Measurements from ENCODE around the gene REPS2. TPM values are rescaled to one million over a fixed set of nuclear protein-coding genes. Genes with fewer than 3 reads are reported as not detected.

Gene REPS2
- total and polyA plus RNA-seq, 9 of the 15 experiments (the other 6 are each of a cell fraction or from before 2014, with no cell fraction given), result 0.01 to 0.07 (median 0.01) TPM; not detected in 3

GRCh38 chrX:17104433-17104832, 158.0 kb downstream of the REPS2 start (continued):
- TF ChIP-seq ZSCAN32 (CRISPR knock-in tag; IDR thresholded peaks at IDR 0.05) (no peak), PPARD (CRISPR knock-in tag; IDR thresholded peaks at IDR 0.05) (no peak)

GRCh38 chrX:17120816-17121215, 174.4 kb downstream of the REPS2 start:
- no peak overlapping the region for H3K4me2 ChIP-seq (ENCODE audit: insufficient read depth, low read length)
- WGBS (ENCODE audit: insufficient coverage, low coverage, missing lambda C conversion rate), result 0% methylated on average over 4 of the region's 6 CpGs
- POLR2A ChIA-PET, result no interaction called here
- CTCF ChIA-PET (ENCODE audit: low intra/inter-chr PET ratio), result no interaction called here
- no peaks in the 10 kb centered on the region for H3K27me3 ChIP-seq (ENCODE audit: control insufficient read depth in 2 of 2, insufficient read depth in 2 of 2, low read length in 2 of 2)
- H3K36me3 ChIP-seq (ENCODE audit: control insufficient read depth, insufficient read depth, low read length), result no peaks in the 10 kb centered on the region
- DNase-seq (ENCODE audit: extremely low read depth in 1 of 4, low spot score in 3 of 4) (no peak), FAIRE-seq (no peak), ATAC-seq (no peak)
- BruUV-seq (replicated peaks), result no TSS peak
- in situ Hi-C loops (cut with MboI) (no loop called here), intact Hi-C loops (cut with micrococcal nuclease) (loop anchor here (5.0 to 10.0 kb wide), 2 partner anchors 471 to 574 kb away; no protein-coding TSS in a partner anchor)
- H3K79me2 ChIP-seq (ENCODE audit: control insufficient read depth, insufficient read depth, low read length), result no peaks in the 10 kb centered on the region
- no peaks in the 10 kb centered on the region for H4K20me1 ChIP-seq (replicated peaks; ENCODE audit: control insufficient read depth, insufficient read depth, low read length)
- no peaks in the 10 kb centered on the region for H3K4me1 ChIP-seq (replicated peaks in 1 of 2; ENCODE audit: control insufficient read depth in 2 of 2, insufficient read depth in 2 of 2, low read length in 2 of 2)
- H3K9me3 ChIP-seq (replicated peaks; ENCODE audit: control insufficient read depth, insufficient read depth, low read depth, low read length), result no peaks in the 10 kb centered on the region
- H3K4me3 ChIP-seq, result no peak overlapping the region
- H3K9me1 ChIP-seq (ENCODE audit: control insufficient read depth, insufficient read depth, low read length), result no peaks in the 10 kb centered on the region
- no peak overlapping the region for H3K27ac ChIP-seq (ENCODE audit: extremely low read depth, low read depth, low read length)
- no peak overlapping the region for H3K9ac ChIP-seq (ENCODE audit: insufficient read depth in 1 of 2, low read depth in 2 of 2, low read length in 2 of 2)
- no peak overlapping the region for H2AFZ ChIP-seq (ENCODE audit: low read depth, low read length)
- no peak for TF ChIP-seq HOXB6 (CRISPR knock-in tag; IDR thresholded peaks at IDR 0.05; ENCODE audit: borderline replicate concordance)
- no peak for TF ChIP-seq ZNF766 (CRISPR knock-in tag; conservative IDR thresholded peaks at IDR 0.05)
- TF ChIP-seq, protein P1, sequence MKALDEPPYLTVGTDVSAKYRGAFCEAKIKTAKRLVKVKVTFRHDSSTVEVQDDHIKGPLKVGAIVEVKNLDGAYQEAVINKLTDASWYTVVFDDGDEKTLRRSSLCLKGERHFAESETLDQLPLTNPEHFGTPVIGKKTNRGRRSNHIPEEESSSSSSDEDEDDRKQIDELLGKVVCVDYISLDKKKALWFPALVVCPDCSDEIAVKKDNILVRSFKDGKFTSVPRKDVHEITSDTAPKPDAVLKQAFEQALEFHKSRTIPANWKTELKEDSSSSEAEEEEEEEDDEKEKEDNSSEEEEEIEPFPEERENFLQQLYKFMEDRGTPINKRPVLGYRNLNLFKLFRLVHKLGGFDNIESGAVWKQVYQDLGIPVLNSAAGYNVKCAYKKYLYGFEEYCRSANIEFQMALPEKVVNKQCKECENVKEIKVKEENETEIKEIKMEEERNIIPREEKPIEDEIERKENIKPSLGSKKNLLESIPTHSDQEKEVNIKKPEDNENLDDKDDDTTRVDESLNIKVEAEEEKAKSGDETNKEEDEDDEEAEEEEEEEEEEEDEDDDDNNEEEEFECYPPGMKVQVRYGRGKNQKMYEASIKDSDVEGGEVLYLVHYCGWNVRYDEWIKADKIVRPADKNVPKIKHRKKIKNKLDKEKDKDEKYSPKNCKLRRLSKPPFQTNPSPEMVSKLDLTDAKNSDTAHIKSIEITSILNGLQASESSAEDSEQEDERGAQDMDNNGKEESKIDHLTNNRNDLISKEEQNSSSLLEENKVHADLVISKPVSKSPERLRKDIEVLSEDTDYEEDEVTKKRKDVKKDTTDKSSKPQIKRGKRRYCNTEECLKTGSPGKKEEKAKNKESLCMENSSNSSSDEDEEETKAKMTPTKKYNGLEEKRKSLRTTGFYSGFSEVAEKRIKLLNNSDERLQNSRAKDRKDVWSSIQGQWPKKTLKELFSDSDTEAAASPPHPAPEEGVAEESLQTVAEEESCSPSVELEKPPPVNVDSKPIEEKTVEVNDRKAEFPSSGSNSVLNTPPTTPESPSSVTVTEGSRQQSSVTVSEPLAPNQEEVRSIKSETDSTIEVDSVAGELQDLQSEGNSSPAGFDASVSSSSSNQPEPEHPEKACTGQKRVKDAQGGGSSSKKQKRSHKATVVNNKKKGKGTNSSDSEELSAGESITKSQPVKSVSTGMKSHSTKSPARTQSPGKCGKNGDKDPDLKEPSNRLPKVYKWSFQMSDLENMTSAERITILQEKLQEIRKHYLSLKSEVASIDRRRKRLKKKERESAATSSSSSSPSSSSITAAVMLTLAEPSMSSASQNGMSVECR (CRISPR knock-in tag; IDR thresholded peaks at IDR 0.05), result no peak
- TF ChIP-seq CAMTA2 (CRISPR knock-in tag; conservative IDR thresholded peaks at IDR 0.05), result no peak
- no peak for TF ChIP-seq CBX3 (IDR thresholded peaks at IDR 0.05; ENCODE audit: borderline replicate concordance in 1 of 2, low read length in 2 of 2)
- TF ChIP-seq SMAD2 (IDR thresholded peaks at IDR 0.05; ENCODE audit: low read depth, low read length), result no peak
- no peak for TF ChIP-seq ZNF551 (CRISPR knock-in tag; IDR thresholded peaks at IDR 0.05)
- TF ChIP-seq SMC3 (conservative IDR thresholded peaks at IDR 0.05; ENCODE audit: insufficient read depth, low read depth, low read length), result no peak
- no peak for TF ChIP-seq HBP1 (CRISPR knock-in tag; IDR thresholded peaks at IDR 0.05)
- TF ChIP-seq, protein P2, sequence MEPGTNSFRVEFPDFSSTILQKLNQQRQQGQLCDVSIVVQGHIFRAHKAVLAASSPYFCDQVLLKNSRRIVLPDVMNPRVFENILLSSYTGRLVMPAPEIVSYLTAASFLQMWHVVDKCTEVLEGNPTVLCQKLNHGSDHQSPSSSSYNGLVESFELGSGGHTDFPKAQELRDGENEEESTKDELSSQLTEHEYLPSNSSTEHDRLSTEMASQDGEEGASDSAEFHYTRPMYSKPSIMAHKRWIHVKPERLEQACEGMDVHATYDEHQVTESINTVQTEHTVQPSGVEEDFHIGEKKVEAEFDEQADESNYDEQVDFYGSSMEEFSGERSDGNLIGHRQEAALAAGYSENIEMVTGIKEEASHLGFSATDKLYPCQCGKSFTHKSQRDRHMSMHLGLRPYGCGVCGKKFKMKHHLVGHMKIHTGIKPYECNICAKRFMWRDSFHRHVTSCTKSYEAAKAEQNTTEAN (CRISPR knock-in tag; IDR thresholded peaks at IDR 0.05), result no peak
- TF ChIP-seq KDM1A (IDR thresholded peaks at IDR 0.05), result no peak
